Renal cortex interstitium (tissue), 15 donors: Measurements from ENCODE around the gene TRMT10B. TPM values are rescaled to one million over a fixed set of nuclear protein-coding genes. Genes with fewer than 3 reads are reported as not detected.

Experiments
- DNase-seq, 11 donors: peaks; one replicate each; pipeline ENCODE4 v3.0.0-alpha.2; 2013; ENCODE audit warnings: low read depth in 9 of 11, low spot score in 4 of 11; ENCODE audit errors: extremely low read depth in 1 of 11
- long read RNA-seq, 16 experiments: transcript quantifications; one replicate each; lab custom pipeline, GENCODE V29; 2026
- polyA plus RNA-seq, 3 donors: library from polyadenylated mRNA; unstranded; fragments of 120-200 nt; gene quantifications; one replicate each; pipeline ENCODE4 v1.2.1, GENCODE V29; 2013; ENCODE audit not compliant: insufficient read length in 3 of 3

The TRMT10B gene, protein sequence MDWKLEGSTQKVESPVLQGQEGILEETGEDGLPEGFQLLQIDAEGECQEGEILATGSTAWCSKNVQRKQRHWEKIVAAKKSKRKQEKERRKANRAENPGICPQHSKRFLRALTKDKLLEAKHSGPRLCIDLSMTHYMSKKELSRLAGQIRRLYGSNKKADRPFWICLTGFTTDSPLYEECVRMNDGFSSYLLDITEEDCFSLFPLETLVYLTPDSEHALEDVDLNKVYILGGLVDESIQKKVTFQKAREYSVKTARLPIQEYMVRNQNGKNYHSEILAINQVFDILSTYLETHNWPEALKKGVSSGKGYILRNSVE
- polyA plus RNA-seq = 10 to 100 TPM; 12.8 to 23.9 (median 16.9) TPM
- long read RNA-seq, donor 1, partial matches to known transcripts = 0 of 1 reads
- long read RNA-seq, donor 1, other reads (novel, unspliced or antisense) = 0 of 1 reads
- long read RNA-seq, donor 2, partial matches to known transcripts = 13 of 14 reads
- long read RNA-seq, donor 2, other reads (novel, unspliced or antisense) = 0 of 14 reads
- long read RNA-seq, donor 3, partial matches to known transcripts = 22 of 24 reads
- long read RNA-seq, donor 3, other reads (novel, unspliced or antisense) = 0 of 24 reads
- long read RNA-seq, donor 4 = 0 reads
- long read RNA-seq, donor 5 = 0 reads
- long read RNA-seq, donor 6, partial matches to known transcripts = 20 of 31 reads
- long read RNA-seq, donor 6, other reads (novel, unspliced or antisense) = 11 of 31 reads
- long read RNA-seq, donor 7, partial matches to known transcripts = 13 of 38 reads
- long read RNA-seq, donor 7, other reads (novel, unspliced or antisense) = 25 of 38 reads
- long read RNA-seq, donor 8, partial matches to known transcripts = 43 of 43 reads
- long read RNA-seq, donor 8, other reads (novel, unspliced or antisense) = 0 of 43 reads
- long read RNA-seq, donor 9, partial matches to known transcripts = 6 of 7 reads
- long read RNA-seq, donor 9, other reads (novel, unspliced or antisense) = 0 of 7 reads
- long read RNA-seq, donor 10 = 0 reads
- long read RNA-seq, donor 11, partial matches to known transcripts = 9 of 12 reads
- long read RNA-seq, donor 11, other reads (novel, unspliced or antisense) = 0 of 12 reads
- long read RNA-seq, donor 12, partial matches to known transcripts = 0 of 21 reads
- long read RNA-seq, donor 12, other reads (novel, unspliced or antisense) = 21 of 21 reads
- long read RNA-seq, donor 13 = 0 reads
- long read RNA-seq, donor 14 = 0 reads
- long read RNA-seq, donor 15 = 0 reads
- long read RNA-seq, donor 16, partial matches to known transcripts = 124 of 184 reads
- long read RNA-seq, donor 16, other reads (novel, unspliced or antisense) = 55 of 184 reads

DNA sequence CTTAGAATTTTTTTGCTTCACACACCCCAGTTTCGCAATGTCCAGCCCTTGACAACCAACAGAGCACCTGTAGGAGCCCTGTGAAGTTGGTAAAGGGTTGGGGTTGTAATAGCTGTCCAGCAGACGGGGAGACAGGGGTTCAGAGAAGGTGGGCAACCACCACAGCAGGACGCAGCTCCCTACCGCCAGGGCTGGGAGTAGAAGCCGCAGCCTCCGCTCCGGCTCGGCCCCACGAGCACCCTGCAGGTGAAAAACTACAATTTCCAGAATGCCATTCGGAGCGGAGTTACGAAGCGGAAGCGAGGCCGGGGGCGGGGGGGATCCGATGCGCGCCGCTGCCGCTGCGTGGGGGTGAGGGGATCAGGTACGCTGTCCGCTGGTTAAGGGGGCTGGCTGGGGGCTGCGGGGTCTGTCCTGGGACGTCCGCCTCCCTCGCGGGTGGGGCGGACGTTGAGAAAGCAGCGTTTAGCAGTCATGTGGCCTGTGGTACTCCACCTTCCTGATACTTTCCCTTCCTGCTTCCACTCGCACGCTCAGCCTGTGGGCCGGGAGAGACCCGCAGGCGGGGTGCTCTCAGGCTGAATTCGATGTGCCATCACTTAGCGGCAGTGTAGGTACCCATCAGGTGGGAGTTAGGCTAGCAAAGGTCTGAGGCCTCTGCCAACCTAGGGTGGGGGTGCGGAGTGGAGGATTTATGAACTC, at the start of gene TRMT10B:
TSS of gene TRMT10B (plus strand) at position 317 of the 702 bp plus-strand sequence. CDS start 8,127 bp downstream, outside the sequence.
- DNase-seq = peak; percentile 46 to 78 (median 69)

- DNase-seq = no peak
Measured at GRCh38 chr9:37705787-37706186, 47.8 kb upstream of the TRMT10B start.

- no peak for DNase-seq
Measured at GRCh38 chr9:37706290-37706689, 47.3 kb upstream of the TRMT10B start.

GRCh38 chr9:37707748-37708147, 45.9 kb upstream of the TRMT10B start:
- no peak for DNase-seq

- no peak for DNase-seq
Measured at GRCh38 chr9:37710046-37710445, 43.6 kb upstream of the TRMT10B start.

DNA sequence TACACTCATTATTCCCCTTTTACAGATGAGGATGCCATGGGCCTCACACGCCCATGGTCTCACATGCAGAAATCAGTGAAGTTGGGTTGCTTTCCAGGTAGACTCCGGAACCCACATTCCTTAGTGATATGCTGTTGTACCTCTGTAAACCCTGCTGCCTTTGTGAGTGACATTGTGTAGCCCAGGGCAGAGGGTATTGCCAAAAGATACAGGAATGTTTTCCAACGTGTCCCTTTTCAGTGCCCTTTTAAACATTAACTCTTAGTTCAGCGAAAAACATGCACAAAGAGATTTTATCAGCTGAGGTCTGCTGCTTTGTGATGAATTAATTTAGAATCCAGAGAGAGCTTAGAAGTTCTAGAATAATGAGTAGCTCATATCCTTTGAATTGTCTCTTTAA, 38.3 kb upstream of the TRMT10B start:
- peak in 1 of 11 donors; percentile 3 for DNase-seq

DNA sequence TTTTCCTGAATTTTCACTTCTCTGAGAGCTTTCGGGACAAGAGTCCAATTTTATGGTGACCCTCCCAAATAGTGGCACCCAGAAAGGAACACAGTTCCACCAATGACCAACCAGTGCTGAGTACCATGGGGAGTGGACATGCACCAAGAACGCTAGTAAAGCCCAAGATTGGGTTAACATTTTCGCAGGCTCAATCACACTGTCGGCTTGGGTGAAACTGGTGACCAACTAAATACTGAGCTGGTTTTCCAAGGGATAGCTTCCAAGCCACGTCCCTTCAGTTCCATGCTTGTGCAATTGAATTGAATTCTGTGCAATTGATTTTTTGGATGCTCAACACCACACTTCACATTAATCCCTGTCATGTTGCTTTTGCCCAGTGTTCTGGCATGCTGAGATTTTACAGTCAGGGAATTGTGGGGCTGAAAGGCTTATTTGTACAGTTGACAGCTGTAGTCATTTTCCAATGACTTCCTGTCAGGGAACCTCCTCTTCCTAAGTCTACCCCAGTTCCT, 37.6 kb upstream of the TRMT10B start:
- DNase-seq = no peak

GRCh38 chr9:37719526-37719925, 34.1 kb upstream of the TRMT10B start:
- DNase-seq = no peak

DNA sequence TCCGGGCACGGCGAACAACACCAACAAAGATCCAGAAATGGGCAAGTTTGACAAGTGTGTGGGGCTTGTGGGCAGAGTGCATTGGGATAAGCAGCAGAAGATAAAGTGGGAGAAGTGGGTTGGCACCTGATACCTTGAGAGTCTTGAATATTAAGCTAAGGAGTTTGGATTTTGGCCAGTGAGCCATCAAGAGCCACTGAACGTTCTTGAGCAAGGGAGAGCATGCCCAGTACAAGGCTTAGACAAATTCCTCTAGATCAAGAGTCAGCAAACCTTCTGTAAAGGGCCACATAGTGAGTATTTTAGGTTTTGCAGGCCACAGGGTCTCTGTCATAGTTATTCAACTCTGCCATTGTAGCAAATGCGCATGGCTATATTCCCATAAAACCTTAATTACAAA, 26.6 kb upstream of the TRMT10B start:
- DNase-seq = no peak

DNA sequence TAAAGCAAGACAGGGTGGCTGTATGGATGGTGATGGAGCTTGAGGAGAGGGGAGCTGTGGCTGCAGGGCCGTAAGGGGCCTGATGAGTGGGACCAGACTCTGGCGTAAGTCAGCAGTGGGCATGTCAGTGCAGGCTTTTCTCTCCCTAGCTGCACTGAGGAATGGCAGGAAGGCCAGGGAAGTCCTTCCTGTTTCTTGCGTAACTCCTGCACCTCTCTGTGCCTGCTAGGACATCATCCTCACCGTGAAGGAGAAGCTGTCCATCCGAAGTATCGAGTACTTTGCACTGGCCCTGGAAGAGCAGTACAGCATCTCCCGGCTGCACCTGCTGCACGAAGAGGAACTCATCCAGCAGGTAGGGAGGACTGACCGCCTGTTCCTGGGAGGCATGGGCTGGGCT, 24.1 kb upstream of the TRMT10B start:
- no peak for DNase-seq

DNA sequence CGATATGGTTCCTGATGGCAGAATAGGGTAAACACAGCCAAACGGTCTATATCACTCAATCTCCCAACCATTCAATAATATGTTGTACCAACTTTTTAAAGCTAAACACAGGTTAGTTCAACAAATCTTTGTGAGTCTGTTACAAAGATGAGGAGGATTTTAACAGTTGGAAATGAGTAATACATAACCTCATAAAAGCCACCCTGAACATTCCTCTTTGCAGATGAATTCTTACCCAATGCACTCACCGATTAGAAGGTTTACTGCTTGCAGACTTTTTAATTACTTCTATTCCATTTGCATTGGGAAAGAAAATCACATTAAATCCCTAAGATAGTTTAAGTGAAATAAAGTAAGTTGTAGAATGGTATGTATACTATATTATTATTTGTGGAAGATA, 23.3 kb upstream of the TRMT10B start:
- DNase-seq = no peak

- DNase-seq = no peak
Measured at GRCh38 chr9:37730839-37731238, 22.8 kb upstream of the TRMT10B start.

GRCh38 chr9:37732086-37732741, 21.4 kb upstream of the TRMT10B start:
- no peak for DNase-seq

GRCh38 chr9:37732952-37733351, 20.7 kb upstream of the TRMT10B start:
- no peak for DNase-seq

DNA sequence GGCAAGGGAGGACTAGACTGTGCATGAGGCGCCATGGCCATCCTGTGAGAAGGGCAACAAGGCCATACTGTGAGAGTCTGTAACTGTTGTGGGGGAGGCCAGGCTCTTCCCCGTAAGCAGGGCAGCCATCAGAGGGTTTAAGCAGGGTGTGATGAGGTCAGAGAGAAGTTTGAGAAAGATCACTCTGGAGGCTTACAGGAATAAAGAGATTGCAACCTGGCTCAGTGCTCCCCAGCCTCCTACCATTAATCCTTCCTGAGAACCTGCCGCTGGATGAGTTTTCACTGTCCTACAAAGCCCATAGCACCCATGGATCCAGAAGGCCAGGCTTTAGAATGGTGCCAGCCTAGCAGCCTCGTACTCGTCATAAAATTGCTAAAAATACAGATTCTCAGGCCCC, 14.4 kb upstream of the TRMT10B start:
- no peak for DNase-seq

DNA sequence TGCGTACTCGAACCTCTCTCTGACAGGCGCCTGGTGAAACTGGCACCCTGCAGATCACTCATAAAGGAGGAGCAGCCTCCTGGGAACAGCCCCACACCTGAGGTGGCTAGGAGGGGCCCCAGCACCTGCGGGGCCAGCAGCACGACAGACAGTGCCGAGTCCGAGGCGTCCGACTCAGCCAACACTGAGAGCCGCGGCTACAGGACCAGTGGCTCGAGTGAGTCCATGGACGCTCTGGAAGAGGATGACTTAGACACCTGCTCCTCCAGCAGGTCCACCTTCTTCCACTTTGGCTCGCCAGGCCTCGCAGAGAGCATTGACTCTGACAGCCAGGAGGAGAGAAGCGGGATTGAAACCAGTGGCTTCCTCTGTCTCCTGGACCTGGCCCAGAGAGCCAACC, 13.5 kb upstream of the TRMT10B start:
- DNase-seq = no peak

DNA sequence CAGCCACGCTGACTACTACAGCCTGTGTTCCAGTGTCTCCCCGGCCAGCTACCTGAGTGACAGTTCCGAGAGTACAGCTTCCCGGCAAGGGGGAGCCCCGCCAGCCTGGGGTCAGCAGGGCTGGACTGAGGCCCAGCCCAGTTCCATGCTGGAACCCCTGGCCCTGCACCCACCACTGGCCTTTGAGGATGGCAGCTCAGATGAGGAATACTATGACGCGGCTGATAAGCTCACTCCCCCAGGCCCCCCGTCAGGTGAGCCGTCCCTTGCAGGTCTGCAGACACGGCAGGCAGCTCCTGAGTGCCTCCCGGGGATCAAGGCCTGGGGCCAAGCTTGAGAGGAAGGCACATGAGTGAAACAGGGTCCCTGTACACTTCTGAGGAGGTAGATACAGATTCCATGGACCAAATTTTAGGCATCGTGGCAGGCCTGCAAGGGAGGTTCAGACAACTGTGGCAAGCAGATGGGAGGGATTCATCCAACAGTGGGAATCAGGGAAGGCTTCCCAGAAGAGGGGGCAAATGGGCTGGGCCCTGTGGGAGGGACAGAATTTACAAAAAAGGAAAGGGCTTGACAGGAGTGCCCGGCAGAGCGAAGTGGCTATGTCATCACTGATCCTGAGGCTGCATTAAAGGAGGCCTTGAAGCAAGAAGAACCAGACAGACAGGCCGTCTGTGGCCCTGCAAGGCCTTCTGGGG, 12.8 kb upstream of the TRMT10B start:
- no peak for DNase-seq
